Measurements from ENCODE around the gene ARHGEF16.

The ARHGEF16 gene

DNA sequence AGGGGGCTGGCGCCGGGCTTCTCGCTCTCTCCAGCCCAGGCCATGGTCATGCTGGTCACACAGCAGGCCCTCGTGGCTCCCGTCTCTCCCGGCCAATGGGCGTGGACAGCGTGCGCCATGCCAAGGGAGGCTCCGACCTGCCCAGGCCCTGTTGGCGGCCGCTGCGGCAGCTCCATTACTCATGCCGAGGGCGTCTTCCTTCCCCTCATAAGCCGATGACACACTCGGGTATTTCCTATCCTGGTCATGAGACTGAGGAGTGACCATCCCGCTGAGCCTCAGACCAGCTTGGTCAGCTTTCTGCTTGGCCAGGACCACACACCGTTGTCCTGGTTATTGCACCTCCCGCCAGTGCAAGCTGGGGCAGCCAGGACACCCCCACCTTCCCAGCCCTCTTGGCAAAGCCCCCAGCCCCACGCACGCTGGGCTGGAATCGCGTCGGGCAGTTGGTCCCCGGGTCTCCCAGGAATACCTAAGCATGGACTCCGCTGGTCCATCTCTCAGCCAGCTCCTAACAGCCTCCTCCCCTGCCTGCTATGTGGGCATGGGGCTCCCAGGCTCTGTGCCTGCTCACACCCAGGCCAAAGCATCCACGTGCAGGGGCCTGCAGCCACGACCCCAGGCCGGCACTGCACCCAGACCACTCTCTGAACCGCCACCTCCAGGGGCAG lies 49.8 kb downstream of the ARHGEF16 start:
- DNase-seq = no peak

DNA sequence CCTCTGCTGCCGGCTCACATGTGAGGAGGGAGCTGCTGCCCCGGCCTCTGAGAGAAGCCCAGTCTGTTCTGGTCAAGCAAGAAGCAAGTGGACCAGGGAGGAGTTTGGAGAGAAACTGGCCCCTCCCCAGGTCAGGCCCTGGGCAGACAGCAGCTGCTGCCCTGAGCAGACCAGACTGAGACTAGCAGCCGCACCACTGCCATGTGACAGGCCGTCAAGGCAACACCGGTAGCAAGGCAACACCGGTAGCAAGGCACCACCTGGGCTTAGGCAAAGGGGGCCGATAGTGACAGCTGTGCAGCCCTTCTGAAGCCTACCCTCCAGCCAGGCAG lies 50.3 kb downstream of the ARHGEF16 start:
- DNase-seq = no peak

DNA sequence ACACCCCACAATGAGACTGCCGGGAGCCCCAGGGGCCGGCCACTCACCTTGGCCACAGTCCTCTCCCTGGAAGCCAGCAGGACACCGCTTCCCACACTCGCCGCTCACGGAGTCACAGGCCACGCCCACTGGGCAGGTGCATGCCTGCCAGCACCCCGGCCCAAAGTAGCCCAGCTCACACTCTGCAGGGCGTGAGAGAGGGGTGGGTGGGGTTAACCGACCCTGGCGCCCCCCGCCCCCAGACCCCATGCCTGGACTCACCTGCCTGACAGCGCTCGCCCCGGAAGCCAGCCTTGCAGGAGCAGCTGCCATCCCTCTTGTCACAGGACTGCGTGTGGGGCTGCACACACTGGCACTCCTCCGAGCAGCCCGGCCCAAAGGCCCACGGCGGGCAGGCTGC lies 50.7 kb downstream of the ARHGEF16 start:
- no peak for DNase-seq

DNA sequence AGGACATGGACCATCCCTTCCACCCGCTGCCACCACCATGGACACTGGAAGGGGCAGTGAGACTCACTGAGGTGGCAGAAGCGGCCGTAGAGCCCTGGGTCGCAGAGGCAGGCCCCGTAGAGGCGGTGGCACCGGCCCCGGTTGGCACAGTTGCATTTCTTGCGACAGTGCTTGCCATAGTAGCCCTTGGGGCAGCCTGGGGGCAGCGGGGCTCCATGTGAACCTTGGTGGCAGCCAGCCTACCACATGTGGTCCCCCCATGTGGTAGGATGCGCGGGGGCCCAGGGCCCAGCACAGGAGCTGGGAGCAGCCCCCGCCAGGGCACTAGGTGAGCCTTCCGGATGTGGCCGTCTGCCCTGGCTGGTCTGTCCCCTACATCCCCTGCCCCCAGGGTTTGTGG lies 51.6 kb downstream of the ARHGEF16 start:
- no peak for DNase-seq

DNA sequence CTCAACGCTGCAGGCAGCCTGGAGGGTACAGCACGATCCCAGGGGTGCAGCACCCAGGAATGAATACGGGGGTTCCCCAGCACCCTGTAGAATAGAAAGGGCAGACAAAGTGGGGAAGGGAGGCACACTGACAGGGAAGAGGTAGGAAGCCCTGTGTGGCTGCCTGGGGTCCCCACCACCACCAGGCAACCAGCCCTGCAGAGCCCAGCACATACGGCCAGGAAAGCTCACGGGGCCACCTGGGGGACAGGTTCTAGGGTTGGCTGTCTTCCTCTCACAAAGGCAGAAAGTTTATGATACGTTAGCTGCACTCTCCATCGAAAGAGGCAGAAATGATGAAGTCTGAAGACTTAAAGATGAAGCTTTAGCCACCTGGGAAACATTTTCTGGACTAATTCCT lies 52.5 kb downstream of the ARHGEF16 start:
- no peak for DNase-seq

DNA sequence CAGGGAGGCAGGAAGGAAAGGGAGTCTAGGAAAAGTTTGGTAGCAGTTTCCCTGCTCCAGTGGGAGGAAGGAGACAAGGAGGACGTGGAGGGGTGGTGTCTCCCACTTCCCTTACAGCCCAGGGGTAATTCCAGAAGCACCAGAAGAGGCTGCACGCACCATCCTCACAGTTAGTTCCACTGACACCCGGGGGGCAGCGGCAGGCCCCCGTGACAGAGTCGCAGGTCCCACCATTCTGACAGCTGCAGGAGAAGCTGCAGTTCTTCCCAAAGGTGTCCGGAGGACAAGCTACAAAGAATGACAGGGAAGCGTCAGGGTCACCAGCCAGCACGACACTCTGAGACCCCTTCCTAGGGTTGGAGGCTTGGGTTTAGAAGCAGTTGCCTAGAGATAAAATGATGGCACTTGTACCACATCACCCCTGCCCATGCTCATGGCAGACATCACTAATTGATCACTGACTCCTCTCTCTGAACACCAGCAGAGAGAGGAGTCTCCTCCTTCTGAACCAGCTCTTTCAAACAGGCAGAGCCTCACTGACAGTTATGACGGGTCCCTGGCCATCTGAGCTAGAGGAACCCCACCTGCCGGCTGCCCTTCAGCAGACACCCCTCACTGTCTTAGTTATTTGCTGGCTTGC lies 53.3 kb downstream of the ARHGEF16 start:
- no peak for DNase-seq

DNA sequence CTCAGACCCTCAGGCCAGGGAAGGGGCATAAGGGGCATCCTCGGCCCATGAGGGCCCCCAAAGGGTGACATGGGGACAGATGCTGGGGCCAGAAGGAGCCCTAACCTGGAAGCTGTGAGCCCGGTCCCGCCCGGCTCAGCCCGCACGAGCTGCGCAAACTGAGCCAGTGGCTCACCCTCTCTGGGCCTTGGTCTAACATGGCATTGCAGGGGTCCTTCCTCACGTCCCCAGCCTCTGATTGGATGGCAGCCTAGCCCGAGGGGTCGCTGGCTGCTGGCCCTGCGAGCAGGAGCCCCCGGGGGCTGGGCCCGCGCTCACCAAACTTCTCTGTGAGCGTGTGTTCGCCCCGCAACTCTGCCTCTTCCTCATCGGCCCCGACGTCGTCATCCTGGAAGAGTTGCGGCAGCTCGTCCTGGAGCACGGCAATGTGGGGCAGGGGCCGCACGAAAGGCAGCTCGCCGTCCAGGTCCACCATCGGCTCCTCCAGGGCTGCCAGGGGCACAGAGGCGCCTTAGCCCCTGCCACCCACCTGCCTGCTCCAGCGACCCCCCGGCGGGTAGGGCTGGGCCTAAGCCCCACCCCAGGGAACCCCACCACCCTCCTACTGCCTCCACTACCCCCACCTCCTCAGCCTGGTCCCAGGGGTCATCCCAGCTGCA lies 54.4 kb downstream of the ARHGEF16 start:
- no peak for DNase-seq

DNA sequence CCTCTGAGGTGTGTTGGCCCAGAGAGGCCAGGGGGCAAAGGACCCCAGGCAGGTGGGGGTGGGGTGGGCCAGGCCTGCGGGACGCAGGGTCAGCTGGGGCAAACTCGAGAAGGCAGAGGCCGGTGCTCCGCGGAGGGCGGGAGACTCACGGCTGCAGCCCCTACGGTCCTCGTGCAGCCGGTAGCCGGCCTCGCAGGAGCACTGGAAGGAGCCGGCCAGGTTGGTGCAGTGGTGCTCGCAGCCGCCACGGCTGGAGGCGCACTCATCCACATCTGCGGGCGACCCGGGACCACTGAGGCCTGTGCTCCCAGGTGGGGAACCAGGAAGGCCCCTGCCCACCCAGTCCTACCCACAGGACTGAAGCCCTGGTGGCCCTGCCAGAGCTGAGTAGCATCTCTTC lies 55.3 kb downstream of the ARHGEF16 start:
- DNase-seq = no peak

DNA sequence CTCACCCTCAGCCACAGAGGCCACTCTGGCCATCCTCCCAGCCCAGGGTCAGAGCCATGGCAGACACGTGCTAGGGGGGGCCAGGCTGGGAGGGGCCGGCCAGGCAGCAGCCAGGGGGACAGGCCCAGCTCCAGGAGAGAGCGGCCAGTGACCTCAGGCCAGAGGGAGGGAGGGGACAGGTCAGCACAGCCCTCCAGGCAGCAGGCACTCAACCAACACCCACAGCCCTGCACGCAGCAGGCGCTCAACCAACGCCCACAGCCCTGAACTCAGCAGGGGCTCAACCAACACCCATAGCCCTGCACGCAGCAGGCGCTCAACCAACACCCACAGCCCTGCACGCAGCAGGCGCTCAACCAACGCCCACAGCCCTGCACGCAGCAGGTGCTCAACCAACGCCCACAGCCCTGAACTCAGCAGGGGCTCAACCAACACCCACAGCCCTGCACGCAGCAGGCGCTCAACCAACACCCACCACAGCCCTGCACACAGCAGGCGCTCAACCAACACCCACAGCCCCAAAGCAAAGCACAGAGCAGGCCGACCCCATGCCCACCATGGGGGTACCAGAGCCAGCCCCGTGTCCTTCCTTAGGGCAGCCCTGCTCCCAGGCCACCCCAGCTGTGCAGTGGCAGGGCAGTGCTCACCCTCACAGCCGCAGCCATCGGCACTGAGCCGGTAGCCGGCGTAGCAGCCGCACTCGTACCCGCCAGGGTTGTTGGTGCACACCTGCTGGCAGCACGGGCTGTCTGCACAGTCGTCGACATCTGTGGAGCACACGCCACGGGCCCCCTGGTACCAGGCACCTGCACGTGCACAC lies 55.9 kb downstream of the ARHGEF16 start:
- no peak for DNase-seq

DNA sequence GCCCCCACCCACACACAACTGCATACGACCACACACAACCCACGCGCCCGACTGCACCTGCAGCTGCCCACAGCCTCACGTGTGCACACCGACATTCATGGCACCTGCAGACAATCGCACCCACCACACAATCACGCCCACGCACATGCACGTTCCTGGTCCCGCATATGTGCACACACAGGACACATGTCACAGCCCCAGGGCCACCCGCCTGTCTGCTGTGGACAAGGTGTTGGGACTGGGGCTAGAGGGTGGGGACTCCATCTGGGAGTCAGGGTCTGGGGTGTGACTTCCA lies 56.4 kb downstream of the ARHGEF16 start:
- DNase-seq = no peak

DNA sequence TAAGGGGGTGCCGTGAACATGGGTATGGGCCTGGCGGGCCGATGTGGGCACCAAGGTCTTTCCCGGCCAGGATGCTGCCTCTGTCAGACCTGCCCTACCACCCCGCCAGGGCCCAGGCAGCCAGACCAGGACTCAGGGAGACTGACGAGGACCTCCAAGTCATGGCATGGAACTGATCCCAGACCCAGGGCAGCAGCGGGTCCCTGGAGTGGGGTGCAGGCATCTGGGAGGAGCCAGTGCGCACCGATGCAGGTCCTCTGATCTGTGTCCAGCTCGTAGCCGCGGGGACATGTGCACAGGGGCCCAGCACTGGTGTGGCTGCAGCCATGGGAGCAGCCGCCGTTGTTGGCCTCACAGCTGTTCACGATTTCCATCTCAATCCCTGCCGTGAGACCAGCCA lies 56.8 kb downstream of the ARHGEF16 start:
- no peak for DNase-seq

DNA sequence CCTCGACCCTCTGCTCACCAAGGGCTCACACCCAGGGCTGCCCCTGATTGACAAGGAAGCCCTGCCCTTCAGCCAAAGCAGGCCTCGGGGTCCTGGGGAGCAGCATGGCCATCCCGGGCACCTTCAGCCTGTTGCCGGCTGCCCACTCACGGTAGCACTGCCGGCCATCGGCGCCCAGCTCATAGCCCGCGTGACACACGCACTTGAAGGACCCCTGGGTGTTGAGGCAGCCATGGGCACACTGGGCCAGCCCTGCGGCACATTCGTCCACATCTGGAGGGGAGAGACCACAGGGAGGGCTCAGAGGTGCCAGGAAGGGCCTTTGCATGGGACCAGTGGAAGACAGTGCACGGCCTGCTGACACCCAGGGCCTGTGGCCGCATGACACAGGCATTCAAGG lies 57.4 kb downstream of the ARHGEF16 start:
- no peak for DNase-seq

DNA sequence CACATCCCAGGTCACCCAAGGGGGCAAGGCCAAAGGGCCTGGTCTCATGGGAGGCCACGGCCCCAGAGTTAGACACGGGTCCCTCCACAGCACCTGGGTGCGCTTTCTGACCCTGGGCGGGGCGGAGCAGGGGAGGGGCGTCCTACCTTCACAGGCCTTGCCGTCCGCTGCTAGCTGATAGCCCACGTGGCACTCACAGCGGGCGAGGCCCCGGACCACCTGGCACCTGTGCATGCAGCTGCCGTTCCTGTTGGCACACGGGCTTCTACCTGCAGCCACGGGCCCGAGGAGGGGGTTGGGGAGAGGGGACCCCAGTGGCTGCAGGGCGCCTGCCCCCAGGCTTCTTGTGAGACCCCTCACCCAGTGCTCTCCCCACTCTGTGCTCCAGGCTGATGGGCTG lies 59.9 kb downstream of the ARHGEF16 start:
- DNase-seq = no peak

DNA sequence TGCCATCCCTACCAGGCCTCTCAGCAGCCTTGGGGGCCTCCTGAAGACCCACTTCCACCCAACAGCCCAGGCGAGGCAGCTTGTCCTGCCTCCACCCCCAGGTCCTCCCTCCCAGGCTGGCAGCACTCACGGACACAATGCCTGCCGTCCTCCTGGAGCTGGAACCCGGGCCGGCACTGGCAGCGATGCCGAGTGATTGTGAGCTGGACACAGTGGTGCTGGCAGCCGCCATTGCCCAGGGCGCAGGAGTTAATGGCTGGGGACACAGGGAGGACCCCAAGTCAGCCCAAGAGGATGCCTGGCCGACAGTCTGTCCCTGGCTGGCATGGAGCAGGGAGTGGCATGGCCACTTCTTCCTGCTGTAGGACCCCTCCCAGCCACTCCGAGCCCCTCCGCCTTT lies 60.8 kb downstream of the ARHGEF16 start:
- no peak for DNase-seq

DNA sequence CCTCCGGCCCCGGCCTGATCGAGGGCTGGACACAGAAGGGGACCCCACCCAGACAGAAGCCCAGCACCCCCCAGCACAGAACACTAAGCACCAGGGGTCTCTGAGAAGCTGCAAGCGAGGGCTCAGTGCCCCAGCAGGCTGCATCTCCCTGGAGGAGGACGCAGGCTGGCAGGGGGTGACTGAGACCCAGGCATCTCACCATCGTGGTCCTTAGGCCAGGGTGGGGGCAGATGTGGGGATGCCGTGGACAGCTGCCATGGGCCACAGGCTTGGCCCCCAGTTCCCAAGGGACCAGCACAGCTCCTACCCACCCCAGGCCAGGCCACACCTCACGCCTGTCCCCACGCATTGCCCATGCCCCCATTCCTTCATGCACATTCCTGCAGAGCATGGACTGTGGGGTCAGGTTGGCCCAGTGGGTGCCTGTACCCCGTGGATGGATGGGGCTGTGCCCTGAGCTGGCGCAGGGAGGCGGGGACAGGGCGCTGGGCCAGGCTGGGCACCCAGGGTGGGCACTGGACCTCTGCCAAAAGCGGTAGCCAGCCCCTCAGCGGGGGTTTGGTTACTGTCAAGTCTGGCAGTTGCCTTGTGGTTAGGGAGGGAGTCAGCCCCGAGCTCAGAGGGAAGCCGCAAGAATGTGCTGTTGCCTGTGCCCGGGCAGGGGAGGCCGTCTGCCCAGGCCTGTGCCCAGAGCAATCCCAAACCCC lies 61.5 kb downstream of the ARHGEF16 start:
- no peak for DNase-seq

DNA sequence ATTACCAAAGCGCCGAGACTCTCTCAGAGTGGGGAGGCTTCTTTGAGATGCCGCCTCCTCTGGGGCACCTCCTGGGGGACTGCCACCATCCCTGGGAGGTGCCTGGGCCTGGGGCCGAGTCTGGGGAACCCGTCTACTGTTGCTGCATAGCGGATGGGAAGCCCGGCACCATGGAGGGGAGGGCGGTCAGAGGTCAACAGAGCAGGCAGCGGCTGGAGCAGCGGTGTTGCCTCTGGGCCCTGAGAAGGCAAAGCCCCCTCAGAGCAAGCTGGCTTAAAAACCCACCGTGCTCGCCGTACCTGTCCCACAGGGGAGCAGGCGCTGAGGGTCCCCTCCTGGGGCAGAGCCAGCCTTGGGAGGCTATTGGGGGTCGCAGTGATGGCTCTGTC lies 62.0 kb downstream of the ARHGEF16 start:
- DNase-seq = no peak

DNA sequence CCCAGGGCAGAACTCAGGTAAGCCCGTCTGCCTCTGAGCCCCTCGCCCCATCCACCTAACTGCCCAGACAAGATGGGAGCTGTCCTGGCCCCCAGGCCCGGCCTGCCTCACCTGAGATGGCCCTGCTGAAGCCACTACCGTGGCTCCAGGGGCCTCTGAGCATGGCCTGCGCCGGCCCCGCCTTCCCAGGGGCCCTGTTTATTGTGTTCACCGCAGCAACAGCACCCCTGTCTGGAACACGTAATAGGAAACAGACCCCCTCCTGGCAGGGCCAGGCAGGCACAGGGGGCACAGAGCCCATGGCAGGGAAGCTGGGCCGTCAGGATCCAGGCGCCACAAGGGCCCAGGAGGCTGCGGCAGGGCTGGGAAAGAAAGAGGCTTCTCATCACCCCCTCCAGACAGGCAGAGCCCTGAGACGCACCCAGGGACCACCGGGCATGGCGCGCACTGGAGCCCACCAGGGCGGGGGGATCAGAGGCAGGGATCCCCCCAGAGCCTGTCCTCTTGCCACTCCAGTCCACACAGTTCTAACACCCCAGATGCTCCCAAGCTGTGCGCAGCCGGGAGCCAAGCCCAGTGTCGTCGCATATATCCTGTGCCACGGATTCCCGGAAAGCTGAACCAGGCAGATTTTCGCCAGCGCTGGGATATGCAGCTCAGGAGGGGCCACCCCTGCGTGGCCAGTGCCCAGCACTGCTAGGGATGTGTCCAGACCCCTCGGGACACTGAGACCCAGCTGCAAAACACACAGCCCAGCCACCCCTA lies 62.6 kb downstream of the ARHGEF16 start:
- DNase-seq = no peak

DNA sequence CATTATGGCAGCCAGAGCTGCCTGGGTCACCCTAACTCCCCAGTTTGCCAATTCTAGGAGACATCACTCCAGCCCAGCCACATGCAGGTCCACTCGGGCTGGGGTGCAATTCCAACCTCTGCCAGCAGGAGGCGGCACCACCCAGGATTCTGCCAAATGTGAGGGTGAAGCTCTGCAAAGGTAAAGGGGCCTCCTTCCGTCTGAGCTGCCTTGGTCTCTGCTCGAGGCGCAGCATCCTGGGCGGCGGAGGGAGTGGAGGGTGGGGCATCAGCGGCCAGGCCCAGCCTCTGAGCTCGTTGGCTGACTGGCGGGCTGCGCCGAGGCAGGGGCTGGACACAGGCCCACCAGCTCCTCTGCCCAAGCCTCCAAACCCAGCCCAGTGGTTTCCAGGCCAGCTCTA lies 63.8 kb downstream of the ARHGEF16 start:
- no peak for DNase-seq

DNA sequence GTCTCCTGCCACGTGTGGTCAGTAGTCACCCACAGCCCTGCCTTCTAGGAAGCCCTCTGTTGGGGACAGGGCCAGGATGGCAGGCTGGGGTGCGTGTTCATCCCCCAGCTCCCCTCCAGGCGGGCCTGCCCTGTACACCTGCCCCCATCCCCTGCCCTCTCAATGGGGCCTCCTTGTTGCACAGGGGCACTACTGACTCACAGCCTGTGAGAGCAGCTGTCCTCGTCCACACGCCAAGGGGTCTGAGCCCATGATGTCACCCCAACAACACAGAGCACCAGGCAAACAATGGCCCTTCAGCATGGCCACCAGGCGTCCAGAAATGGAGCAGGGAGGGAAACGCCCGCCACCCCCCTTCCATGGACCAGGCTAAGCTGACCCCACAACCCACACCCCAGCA lies 64.3 kb downstream of the ARHGEF16 start:
- no peak for DNase-seq

DNA sequence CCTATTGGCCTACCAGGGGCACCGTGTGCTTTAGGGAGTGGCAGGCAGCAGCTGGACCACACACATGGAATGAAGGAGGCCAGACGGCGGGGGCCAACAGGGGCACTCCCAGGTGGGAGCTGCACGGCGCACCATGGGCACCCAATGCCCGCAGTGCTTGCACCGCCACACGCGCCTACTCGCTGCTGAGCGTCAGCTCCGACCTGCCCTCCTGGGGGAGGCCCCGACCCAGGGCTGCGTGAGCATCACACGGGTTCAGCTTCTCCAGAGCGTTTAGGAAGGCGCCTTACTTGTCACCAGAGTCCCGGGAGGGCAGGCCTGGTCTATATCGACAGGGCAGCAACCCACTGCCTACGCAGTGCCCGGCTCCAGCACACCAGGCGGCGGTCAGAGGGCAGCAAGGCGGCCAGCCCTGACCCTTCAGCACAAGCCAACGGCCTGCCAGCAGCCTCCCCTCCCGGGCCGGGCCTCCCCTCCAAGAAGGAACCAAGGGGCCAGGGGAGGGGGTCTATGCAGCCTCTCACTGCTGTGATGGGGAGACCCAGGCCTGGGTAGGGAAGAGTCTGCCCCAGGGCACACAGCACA lies 64.9 kb downstream of the ARHGEF16 start:
- no peak for DNase-seq

DNA sequence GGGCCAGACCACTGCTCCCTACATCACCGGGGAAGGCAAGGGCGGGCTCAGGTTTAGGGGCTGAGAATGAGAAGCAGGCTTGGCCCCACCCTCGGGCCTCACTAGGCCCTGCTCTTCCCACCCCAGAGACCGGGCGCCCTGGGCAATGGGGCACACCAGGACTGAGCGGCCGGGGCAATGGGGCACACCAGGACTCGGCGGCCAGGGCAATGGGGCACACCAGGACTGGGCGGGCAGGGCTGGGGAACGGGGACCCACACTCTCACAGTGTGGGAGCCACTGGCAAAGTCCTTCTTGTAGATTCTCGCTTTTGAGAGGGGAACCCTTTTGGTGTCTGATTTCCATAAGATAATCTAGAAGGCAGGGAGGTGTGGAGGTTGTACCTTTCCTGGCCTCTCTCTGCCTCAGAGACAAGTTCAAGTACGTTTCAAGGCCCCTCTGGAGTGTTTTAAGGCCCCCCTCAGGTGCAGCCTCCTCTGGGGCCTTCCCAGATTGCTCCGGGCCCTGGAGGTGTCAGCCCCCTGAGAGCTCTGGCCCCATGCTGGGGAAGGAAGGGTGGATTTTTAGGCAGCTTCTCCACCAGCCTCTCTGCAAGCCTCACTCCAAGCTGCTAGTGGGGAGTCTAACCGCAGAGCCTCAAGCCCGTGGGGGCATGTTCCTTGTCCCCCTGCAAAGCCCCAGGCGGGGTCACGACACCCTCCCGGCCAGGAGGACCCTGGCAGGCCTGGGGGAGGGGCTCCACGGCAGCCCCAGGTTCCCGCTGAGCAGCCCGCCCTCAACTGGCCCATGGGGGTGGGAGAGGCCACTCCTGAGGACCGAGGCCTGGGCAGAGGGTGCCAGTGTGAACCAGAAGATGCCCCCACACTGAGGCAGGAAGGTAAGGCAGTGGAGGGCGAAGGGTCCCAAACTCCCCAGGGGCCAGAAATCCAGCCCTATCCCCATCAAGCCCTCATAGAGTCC lies 66.2 kb downstream of the ARHGEF16 start:
- DNase-seq = no peak

All from cerebellar nuclear complex (tissue), 1 donor.